GM10847 (cell line): ENCODE data around the gene MRPS34.

Source experiments
- POLR2A ChIP-seq: IDR thresholded peaks from 2 replicates; pipeline ENCODE4 v1.6.1; 2011; ENCODE audit not compliant: insufficient read length; ENCODE audit errors: extremely low read depth

The MRPS34 gene

DNA sequence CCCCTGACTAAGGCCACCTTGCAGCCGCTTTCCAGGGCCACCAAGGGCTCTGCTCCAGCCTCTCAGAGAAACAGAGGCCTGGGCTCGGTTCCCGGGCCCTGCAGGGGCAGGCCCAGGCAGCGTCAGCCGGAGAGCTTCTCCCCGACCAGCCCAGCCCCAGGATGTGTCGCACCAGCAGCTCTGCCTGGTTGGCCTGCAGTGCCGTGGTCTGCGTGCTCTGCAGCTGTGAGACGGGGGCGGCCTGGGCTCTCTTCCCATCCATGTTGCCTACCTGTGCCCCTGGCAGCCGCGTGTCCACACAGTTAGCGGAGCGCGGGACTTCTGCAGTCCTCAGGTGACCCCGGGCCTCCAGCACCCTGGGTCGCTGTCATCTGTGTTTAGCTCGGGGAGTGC, 15.8 kb upstream of the MRPS34 start:
- no peak for TF ChIP-seq POLR2A

DNA sequence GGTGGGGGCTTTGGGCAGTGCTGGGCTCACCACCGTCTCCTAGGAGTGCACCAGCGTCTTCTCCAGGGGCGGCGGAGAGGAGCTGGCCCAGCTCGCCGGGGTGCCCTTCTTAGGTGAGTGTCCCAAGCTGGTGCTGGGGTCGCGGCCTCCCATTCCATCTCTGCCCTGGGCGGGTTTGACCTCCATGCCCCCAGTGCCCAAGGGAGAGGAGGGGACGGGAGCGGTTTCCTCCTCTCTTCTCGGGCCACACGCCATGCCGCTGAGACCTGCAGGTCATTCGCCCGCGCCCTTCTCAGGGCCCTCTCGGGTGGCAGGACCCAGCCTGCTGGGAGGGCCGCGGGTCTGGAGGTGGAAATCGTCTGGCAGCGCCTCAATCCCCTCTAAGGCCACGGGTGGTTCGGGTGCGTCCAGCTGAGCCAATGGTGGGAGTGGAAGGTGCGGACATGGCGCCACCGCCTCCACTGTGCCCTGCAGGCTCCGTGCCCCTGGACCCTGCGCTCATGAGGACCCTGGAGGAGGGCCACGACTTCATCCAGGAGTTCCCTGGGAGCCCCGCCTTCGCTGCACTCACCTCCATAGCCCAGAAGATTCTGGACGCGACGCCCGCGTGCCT, 15.3 kb upstream of the MRPS34 start:
- TF ChIP-seq POLR2A, result no peak

DNA sequence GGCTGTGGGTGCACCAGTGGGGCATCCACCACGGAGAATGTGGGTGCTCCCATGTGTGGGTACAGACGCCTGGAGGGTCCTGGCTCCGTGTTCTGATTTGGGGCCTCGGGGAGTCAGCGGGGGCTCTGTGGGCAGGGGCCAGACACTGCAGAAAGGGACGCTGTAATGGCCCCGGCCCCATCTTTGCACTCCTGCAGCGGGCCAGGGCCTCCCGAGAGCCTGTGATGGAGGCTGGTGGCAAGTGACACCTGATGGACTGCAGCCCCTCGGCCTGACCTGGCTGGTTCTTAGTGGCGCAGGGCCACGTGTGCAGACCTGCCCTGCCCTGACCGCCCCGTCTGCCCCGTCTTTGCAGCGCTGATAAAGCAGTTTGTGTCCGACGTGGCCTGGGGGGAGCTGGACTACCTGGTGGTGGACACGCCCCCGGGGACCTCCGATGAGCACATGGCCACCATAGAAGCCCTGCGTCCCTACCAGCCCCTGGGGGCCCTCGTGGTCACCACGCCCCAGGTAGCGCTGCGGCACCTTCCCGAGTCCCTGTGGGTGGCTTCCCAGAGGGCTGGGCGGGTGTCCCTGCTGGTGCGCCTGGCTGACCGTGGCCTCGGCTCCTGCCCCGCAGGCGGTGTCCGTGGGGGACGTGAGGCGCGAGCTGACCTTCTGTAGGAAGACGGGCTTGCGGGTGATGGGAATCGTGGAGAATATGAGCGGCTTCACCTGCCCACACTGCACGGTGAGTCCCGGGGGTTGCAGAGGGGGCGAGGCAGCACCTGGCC, 14.6 kb upstream of the MRPS34 start:
- TF ChIP-seq POLR2A, result no peak

DNA sequence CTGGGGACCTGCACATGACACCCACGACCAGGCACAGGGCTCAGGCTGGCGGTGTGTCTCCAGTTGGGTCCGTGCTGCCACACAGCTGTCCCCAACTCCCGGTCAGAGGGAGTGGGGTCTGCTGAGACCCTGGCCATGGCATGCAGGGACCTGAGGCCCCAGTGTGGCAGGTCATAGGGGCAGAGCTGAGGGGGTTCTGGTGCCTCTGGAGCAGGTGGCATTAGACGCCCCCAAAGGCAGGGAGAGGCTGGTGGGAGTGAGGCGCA, 14.1 kb upstream of the MRPS34 start:
- no peak for TF ChIP-seq POLR2A

DNA sequence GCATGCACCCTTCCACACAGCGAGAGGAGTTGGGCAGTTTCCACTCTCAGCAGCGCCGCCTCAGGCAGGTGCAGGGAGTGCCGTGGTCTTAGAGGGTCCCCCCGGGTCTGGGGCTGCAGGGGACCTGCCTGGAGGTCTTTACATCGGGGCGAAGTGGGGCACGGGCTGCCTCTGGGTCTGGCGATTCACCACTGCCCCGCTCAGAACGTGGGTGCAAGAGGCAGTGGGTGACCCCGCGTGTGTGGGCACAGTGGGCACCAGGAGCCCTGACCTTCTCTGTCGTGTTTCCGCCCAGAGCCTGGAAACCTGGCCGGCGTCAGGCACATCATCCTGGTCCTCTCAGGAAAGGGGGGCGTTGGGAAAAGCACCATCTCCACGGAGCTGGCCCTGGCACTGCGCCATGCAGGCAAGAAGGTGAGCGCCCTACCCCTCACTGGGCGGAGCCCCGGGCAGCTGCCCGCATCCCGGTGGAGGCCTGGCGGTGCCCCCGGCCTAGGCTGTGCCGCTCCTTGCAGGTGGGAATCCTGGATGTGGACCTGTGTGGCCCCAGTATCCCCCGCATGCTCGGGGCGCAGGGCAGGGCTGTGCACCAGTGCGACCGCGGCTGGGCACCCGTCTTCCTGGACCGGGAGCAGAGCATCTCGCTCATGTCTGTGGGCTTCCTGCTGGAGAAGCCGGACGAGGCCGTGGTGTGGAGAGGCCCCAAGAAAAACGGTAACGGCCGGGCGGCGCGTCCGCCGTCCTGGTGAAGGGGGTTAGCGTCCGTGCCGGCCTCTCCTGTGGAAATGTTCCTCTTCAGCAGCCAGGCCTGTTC, 13.5 kb upstream of the MRPS34 start:
- TF ChIP-seq POLR2A, result no peak

DNA sequence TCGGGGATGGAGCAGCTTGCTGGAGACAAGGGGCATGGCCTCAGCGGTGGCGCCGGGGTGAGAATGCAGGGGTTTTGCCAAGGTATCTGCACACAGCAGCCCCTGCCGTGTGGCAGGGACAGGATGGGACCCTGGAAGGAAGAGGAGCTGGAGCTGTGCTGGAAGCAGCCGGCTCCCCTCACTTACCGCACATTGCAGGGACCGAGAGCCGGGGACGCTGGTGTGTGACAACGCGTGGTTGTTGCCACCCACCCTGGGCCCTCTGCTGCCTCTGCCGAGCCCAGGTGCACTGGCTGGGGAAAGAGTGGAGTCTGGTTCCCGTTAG, 12.9 kb upstream of the MRPS34 start:
- TF ChIP-seq POLR2A, result no peak

DNA sequence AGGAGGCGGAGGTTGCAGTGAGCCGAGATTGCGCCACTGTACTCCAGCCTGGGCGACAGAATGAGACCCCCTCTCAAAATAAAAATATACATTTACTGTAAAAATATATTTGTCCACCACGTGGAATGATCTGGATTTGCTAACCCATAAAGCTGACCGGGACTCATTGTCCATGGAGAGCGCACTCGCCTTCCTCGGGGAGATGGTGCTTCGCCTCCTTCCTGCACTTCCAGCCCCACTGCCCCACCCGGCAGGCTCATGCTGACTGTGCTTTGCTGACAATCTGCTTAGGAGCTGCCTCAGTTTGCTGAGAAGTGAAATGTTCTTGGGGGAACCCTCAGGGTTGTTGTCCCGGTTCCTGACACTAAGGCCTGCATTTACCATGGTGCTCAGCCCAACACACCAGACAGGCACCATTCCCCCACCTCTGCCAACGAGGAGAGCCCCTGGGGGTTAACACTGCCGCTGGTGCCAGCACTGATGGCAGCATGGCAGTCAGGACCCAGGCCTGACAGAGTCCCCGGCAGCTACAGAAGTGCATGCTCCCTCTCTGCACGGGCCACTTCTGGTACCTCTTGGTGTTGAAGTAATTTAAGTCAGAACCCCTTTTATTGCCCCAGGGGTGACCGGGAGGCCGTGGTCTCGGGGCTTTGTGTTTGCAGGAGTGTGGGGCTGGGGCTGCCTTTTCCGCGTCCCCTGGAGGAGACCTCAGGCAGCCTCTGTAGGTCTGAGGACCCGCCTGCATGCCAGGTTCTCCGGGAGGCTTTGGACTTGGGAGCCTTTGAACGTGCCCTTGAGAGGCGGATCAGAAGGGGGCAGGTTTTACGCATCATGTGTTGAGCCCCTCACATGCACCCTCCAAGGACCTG, 12.3 kb upstream of the MRPS34 start:
- TF ChIP-seq POLR2A, result no peak

DNA sequence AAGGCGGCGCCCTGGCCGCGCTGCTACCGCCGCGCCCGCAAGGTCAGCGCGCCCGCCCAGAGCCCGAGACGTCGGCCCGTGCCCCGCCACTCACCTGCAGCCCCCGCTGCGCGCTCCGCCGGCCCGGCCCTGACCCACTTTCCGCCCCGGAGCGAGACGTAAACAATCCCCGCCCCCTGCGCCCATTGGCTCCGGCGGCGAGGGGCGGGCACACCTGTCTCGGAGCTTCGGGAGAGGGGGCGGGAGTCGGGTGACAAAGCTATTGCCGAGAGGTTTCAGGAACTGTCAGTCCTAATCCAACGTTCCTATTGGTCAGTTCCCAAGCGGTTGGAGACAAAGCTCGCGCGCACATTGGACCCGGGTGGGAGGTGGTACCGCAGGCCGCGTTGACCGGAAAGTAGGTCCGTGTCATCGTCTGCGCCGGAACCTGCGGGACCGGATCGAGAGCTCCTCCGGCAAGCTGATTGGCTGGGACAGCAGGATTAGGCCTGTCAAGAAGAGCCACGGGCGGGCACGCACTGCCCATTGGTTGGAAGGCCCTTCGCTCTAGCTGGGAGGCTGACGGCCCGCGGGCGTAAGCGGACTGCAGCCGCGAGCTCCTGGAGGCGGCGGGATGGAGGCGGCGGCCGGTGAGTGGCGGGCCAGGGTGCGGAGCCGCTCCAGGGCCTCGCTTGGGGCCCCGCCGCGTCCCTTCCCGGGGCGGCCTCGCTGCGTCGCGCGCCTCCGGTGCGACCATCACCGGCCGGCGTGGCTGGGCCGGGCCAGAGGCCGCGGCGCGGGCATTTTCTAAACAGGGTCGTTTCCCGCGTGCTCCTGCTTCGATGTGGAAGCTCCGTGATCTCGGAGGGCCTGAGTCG, 9.7 kb upstream of the MRPS34 start, which contains the start of the genes NUBP2 and SPSB3:
NUBP2 (plus strand) TSS at position 553 of the 857 bp plus-strand sequence; CDS start at position 614, 61 bp downstream.
SPSB3 (minus strand) TSS at position 164 of the 857 bp plus-strand sequence. CDS start 1,088 bp downstream, outside the sequence.
- peak; percentile 69 for TF ChIP-seq POLR2A

DNA sequence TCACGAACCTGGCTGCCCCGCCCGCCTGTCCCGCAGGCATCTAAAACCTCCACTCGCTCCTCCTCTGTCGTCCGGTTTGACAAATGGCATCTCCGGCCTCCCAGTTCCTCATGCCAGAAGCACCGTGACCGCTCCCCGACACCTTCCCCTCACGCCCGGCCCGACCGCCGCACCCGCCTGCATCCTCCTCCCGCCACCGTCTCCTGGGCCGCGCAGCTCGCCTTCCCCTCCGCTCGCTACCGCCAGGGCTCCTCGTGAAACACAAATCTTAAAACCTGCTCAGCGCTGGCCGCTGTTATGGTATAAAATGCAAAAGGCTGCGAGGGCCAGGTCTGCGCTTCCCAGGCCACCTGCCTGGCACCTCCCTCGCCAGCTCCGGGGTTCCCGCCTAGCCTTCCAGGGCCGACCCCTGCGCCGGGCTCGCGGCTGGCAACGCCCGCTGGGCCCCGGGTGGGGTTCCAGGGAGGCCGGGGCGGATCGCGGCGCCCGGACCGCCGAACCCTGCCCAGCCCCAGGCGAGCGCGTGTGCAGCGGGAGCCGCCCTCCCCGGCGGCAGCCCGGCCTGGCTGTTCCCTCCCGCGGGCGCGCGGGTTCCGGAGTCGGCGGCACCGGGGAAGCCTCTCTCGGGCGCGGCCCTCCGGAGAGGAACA, 8.9 kb upstream of the MRPS34 start:
- no peak for TF ChIP-seq POLR2A

DNA sequence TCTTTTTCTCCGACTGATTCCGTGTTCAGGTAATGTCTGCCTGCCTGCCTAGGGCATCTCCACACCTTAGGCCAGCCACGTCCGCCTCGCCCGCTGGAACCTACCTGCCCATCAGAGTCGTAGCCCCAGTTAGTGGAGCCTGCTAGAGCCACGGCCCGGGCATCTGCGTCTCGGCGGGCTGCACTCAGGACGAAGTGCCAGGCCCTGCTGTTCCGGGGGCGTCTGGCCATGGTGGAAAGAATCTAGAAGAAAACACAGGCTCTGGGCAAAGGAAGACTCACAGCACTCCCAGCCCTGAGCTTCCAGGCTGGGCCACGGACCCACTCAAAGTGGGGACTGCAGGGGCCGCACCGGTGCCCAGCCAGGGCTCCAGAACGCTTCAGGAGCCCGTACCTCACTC, 8.3 kb upstream of the MRPS34 start:
- TF ChIP-seq POLR2A, result no peak

DNA sequence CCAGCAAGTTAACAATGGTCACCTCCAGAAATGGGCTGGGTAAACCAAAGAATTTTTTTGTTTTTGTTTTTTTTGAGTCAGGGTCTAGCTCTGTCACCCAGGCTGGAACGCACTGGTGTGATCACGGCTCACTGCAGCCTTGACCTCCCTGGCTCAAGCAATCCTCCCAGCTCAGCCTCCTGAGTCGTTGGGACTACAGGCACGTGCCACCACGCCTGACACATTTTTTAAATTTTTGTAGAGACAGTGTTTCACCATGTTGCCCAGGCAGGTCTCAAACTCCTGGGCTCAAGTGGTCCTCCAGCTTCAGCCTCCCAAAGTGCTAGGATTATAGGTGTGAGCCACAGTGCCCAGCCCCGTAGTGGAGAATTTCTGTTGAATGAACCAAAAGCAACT, 7.7 kb upstream of the MRPS34 start:
- no peak for TF ChIP-seq POLR2A

DNA sequence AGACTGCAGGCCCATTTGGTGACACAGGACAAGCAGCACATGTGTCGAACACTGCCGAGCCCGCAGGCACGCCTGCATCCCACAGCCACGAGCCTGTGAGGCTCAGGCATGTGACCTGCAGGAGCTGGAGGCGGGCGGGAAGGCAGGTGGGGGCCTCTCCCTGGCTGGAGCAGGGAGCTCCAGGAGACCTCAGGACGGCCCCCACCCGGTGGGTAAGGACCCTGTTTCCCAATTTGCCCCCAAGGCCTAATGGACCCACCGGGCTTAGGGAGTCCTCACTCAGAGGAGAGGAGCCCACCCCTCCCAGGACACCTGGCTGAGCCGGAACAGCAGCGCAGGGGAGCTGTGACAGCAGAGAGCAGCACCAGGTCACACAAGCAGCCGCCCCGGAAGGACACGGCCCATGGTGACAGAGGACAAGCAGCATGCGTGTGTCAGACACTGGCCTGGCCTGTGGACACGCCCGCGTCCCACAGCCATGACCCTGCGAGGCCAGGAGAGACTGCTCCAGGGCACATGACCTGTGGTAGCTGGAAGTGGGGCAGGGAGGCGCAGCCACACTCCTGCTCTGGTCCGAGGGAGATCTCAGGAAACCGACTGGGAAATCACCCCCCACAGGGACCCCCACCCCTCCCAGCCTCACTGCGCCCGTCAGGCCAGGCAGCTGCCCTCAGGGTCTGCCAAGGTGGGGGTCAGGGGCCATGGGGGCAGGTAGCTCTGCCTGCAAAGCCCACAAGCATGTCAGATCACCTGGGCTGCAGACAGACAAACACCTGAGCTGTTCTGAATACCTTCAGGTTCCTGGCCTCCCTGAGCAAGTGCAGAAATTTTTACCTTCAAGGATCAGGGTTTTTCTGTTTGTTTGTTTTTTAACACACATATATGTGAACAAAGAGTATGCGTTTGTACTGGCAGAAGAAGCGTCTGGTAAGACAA, 7.1 kb upstream of the MRPS34 start:
- no peak for TF ChIP-seq POLR2A

DNA sequence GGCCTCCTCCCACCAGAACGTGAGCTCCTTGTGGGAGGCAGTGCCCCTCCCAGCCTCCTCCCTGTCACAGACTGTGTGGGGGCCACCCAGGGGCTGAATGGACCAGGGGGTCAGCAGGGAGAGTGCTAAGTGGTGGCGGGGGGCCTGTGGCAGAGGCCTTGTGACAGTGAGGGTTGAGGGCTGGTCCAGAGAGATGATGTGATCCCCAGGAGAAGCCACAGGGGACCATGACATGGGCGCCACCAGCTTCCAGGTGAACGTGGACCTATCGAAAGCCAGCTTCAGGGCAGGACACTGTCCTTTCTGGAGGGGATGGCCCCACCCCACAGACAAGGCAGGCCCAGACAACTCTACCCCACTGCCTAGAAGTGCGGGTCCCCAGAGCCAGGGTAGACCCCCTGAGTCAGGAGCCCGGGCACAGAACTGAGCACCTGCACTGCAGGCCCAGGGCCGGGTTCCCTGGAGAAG, 6.3 kb upstream of the MRPS34 start:
- TF ChIP-seq POLR2A, result no peak
